ENCODE data around the gene TSPAN14.

DNA sequence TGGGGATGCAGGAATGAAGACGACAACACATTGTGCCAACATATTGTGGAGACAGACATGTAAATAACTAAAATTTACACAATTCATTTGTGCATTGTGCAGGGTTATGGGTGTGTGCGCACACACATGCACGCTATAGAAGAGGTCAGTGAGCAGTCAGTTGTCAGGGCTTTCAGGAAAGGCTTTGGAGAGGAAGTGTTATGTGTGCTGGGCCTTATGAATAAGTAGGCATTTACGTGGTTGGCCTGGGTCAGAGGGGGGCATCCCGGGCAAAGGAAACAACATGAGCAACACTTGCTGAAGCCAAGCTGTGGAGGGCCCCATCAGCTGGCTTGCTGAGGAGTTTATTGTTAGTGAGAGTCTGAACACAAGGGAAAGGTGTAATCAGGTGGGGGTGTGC lies 41.6 kb upstream of the TSPAN14 start:
- TF ChIP-seq, protein P1, sequence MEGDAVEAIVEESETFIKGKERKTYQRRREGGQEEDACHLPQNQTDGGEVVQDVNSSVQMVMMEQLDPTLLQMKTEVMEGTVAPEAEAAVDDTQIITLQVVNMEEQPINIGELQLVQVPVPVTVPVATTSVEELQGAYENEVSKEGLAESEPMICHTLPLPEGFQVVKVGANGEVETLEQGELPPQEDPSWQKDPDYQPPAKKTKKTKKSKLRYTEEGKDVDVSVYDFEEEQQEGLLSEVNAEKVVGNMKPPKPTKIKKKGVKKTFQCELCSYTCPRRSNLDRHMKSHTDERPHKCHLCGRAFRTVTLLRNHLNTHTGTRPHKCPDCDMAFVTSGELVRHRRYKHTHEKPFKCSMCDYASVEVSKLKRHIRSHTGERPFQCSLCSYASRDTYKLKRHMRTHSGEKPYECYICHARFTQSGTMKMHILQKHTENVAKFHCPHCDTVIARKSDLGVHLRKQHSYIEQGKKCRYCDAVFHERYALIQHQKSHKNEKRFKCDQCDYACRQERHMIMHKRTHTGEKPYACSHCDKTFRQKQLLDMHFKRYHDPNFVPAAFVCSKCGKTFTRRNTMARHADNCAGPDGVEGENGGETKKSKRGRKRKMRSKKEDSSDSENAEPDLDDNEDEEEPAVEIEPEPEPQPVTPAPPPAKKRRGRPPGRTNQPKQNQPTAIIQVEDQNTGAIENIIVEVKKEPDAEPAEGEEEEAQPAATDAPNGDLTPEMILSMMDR (IDR thresholded peaks at IDR 0.05): no peak
- TF ChIP-seq POLR2A (IDR thresholded peaks at IDR 0.05): no peak
